MM.1S (cell line): ENCODE results near the gene POLR1H.

ENCODE experiments used
- EZH2 ChIP-seq: fragments of 300-600 bp; sonication (generic); optimal IDR thresholded peaks from 2 replicates; pipeline ENCODE3; 2017; ENCODE audit warnings: low read depth, mild to moderate bottlenecking, antibody characterized with exemption, low read length, mixed read lengths
- TF ChIP-seq, protein P1 (sequence below): fragments of 300-600 bp; sonication (generic); IDR thresholded peaks from 2 replicates; pipeline ENCODE4 v1.5.1; 2016; ENCODE audit warnings: antibody characterized with exemption, low read length, mixed read lengths

GRCh38 chr6:30042914-30043313, 18.2 kb upstream of the POLR1H start:
- TF ChIP-seq, protein P1, sequence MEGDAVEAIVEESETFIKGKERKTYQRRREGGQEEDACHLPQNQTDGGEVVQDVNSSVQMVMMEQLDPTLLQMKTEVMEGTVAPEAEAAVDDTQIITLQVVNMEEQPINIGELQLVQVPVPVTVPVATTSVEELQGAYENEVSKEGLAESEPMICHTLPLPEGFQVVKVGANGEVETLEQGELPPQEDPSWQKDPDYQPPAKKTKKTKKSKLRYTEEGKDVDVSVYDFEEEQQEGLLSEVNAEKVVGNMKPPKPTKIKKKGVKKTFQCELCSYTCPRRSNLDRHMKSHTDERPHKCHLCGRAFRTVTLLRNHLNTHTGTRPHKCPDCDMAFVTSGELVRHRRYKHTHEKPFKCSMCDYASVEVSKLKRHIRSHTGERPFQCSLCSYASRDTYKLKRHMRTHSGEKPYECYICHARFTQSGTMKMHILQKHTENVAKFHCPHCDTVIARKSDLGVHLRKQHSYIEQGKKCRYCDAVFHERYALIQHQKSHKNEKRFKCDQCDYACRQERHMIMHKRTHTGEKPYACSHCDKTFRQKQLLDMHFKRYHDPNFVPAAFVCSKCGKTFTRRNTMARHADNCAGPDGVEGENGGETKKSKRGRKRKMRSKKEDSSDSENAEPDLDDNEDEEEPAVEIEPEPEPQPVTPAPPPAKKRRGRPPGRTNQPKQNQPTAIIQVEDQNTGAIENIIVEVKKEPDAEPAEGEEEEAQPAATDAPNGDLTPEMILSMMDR, result no peak
- no peak for TF ChIP-seq EZH2
